ENCODE results near the gene SPN. TPM values are rescaled to one million over a fixed set of nuclear protein-coding genes. Genes with fewer than 3 reads are reported as not detected.
A peak's percentile ranks its signal among the peaks of the same experiment; 100 is the strongest.
"Not testable (repeated sequence)": the region's sequence is repeated elsewhere in the genome, so short reads cannot be mapped to it uniquely, and the experiment has no call there.

The SPN gene
- total and polyA plus RNA-seq, 2 donors (not counting 3 experiments of a cell fraction or from before 2014, with no cell fraction given) = not detected

GRCh38 chr16:29708917-29709600 lies 46.0 kb downstream of the SPN start:
- no peaks in the 10 kb centered on the region for H3K36me3 ChIP-seq (ENCODE audit: control insufficient read depth in 2 of 2, extremely low read depth in 1 of 2, insufficient read depth in 2 of 2, low read length in 2 of 2)
- intact Hi-C loops (cut with micrococcal nuclease) (no loop called here), dilution Hi-C loops (cut with MboI; ENCODE audit: extremely low pct_ligation_motif_present, low sequenced_read_pairs) (no loop called here)
- ChIA-PET CTCF (interaction anchor here (3.0 kb wide), 1 partner anchor 9 kb away, joined by 28 read pairs; no protein-coding TSS in a partner anchor), POLR2A (no interaction called here)
- H3K9me3 ChIP-seq (replicated peaks; ENCODE audit: control insufficient read depth, insufficient read depth, low read length) = no peaks in the 10 kb centered on the region
- no peak overlapping the region for H3K9ac ChIP-seq (replicated peaks; ENCODE audit: extremely low read depth, insufficient read depth, low read length)
- H3K27me3 ChIP-seq (ENCODE audit: control insufficient read depth in 2 of 2, insufficient read depth in 2 of 2, low read length in 2 of 2) = no peaks in the 10 kb centered on the region
- no peak for DNase-seq (ENCODE audit: low read depth, low spot score)
- no peak overlapping the region for H3K4me3 ChIP-seq (replicated peaks in 1 of 3; ENCODE audit: insufficient read depth in 1 of 3, low read depth in 1 of 3, low read length in 3 of 3)
- peaks cover 2% of the 10 kb centered on the region for H3K4me1 ChIP-seq (ENCODE audit: control insufficient read depth, extremely low read depth, insufficient read depth, low read length)
- H3K27ac ChIP-seq (ENCODE audit: insufficient read depth, low read depth, low read length) = no peak overlapping the region
- no peak overlapping the region for H3K4me2 ChIP-seq (ENCODE audit: insufficient read depth, low read length)
- H4K20me1 ChIP-seq (replicated peaks; ENCODE audit: control insufficient read depth, extremely low read depth, insufficient read depth, low read length) = no peaks in the 10 kb centered on the region
- FAIRE-seq = no peak
- H3K79me2 ChIP-seq (ENCODE audit: control insufficient read depth, insufficient read depth, low read length) = no peaks in the 10 kb centered on the region
- H2AFZ ChIP-seq (ENCODE audit: low read depth, low read length) = no peak overlapping the region
- no TSS peak for BruUV-seq (replicated peaks)
- no peaks in the 10 kb centered on the region for H3K9me1 ChIP-seq (replicated peaks; ENCODE audit: control insufficient read depth, extremely low read depth, insufficient read depth, low read length)
- TF ChIP-seq MYC (IDR thresholded peaks at IDR 0.05; ENCODE audit: low read depth, low read length) (no peak), FOS (IDR thresholded peaks at IDR 0.05; ENCODE audit: borderline replicate concordance, insufficient read depth, low read length) (no peak), GATA2 (IDR thresholded peaks at IDR 0.05; ENCODE audit: insufficient read depth, insufficient read length, low read depth, low read length) (no peak)

- CTCF ChIA-PET = interaction anchor here (0.7 to 3.0 kb wide), 6 partner anchors 10 to 323 kb away, joined by 3 to 28 read pairs (median 3); partner anchors contain the start of gene PAGR1
- H3K9ac ChIP-seq (replicated peaks; ENCODE audit: extremely low read depth, insufficient read depth, low read length); H3K4me2 ChIP-seq (ENCODE audit: insufficient read depth, low read length); H3K4me3 ChIP-seq (replicated peaks in 1 of 3; ENCODE audit: insufficient read depth in 1 of 3, low read depth in 1 of 3, low read length in 3 of 3); H4K20me1 ChIP-seq (replicated peaks; ENCODE audit: control insufficient read depth, extremely low read depth, insufficient read depth, low read length); H3K79me2 ChIP-seq (ENCODE audit: control insufficient read depth, insufficient read depth, low read length); BruUV-seq (replicated peaks); H3K4me1 ChIP-seq (ENCODE audit: control insufficient read depth, extremely low read depth, insufficient read depth, low read length); FAIRE-seq; H3K36me3 ChIP-seq (ENCODE audit: control insufficient read depth in 2 of 2, extremely low read depth in 1 of 2, insufficient read depth in 2 of 2, low read length in 2 of 2); H3K9me1 ChIP-seq (replicated peaks; ENCODE audit: control insufficient read depth, extremely low read depth, insufficient read depth, low read length); POLR2A ChIA-PET; intact Hi-C loops (cut with micrococcal nuclease); H3K27me3 ChIP-seq (ENCODE audit: control insufficient read depth in 2 of 2, insufficient read depth in 2 of 2, low read length in 2 of 2); H3K27ac ChIP-seq (ENCODE audit: insufficient read depth, low read depth, low read length); H3K9me3 ChIP-seq (replicated peaks; ENCODE audit: control insufficient read depth, insufficient read depth, low read length); dilution Hi-C loops (cut with MboI; ENCODE audit: extremely low pct_ligation_motif_present, low sequenced_read_pairs): not testable (repeated sequence)
- H2AFZ ChIP-seq (ENCODE audit: low read depth, low read length) = peak overlapping the region; percentile 18
- peak; percentile 26 for DNase-seq (ENCODE audit: low read depth, low spot score)
Observed at GRCh38 chr16:29709657-29710056, 46.6 kb downstream of the SPN start.
